HG03103 (cell line): ENCODE data around the gene ANKRD53.
"Not testable (repeated sequence)": the region's sequence is repeated elsewhere in the genome, so short reads cannot be mapped to it uniquely, and the experiment has no call there.

Experiments used
- ATAC-seq: cut with Tn5 transposase; IDR thresholded peaks from one replicate; pipeline ENCODE4 v1.9.1; 2021; ENCODE audit warnings: low read depth; ENCODE audit not compliant: unreplicated experiment

ANKRD53 gene

GRCh38 chr2:71005271-71006202, 27.1 kb downstream of the ANKRD53 start:
- no peak for ATAC-seq

GRCh38 chr2:71006323-71006722, 27.9 kb downstream of the ANKRD53 start:
- no peak for ATAC-seq

GRCh38 chr2:71006955-71007799, 28.7 kb downstream of the ANKRD53 start:
- no peak for ATAC-seq

GRCh38 chr2:71008342-71008741, 29.9 kb downstream of the ANKRD53 start:
- ATAC-seq = no peak

GRCh38 chr2:71011786-71012185, 33.4 kb downstream of the ANKRD53 start:
- ATAC-seq = not testable (repeated sequence)

GRCh38 chr2:71018625-71019024, 40.2 kb downstream of the ANKRD53 start:
- ATAC-seq = no peak

GRCh38 chr2:71019989-71020388, 41.6 kb downstream of the ANKRD53 start:
- ATAC-seq = not testable (repeated sequence)

GRCh38 chr2:71021394-71021793, 43.0 kb downstream of the ANKRD53 start:
- ATAC-seq = not testable (repeated sequence)

- not testable (repeated sequence) for ATAC-seq
Measured at GRCh38 chr2:71023553-71024243, 45.3 kb downstream of the ANKRD53 start.
